GM10266 (cell line): ENCODE data around the gene DMBX1.
A peak's percentile ranks its signal among the peaks of the same experiment; 100 is the strongest.

Experiments
- DNase-seq: peaks from one replicate; pipeline ENCODE4 v3.0.0; 2012; ENCODE audit errors: extremely low spot score
- CTCF ChIP-seq: IDR thresholded peaks from 2 replicates; pipeline ENCODE4 v1.5.1; 2012; ENCODE audit warnings: mild to moderate bottlenecking, low read depth; ENCODE audit not compliant: control insufficient read depth, insufficient read depth; ENCODE audit errors: missing control alignments

Gene DMBX1

GRCh38 chr1:46526691-46527291 is 37.2 kb downstream of the DMBX1 start:
- no peak for DNase-seq
- TF ChIP-seq CTCF = no peak

GRCh38 chr1:46527474-46528296 is 38.0 kb downstream of the DMBX1 start:
- peak; percentile 89 for DNase-seq
- peak; percentile 98 for TF ChIP-seq CTCF

GRCh38 chr1:46528297-46528955 is 38.8 kb downstream of the DMBX1 start:
- DNase-seq = no peak
- TF ChIP-seq CTCF = no peak

- TF ChIP-seq CTCF = no peak
- no peak for DNase-seq
These were observed 39.5 kb downstream of the DMBX1 start for GRCh38 chr1:46529031-46529630.

- no peak for TF ChIP-seq CTCF
- no peak for DNase-seq
These were observed 40.7 kb downstream of the DMBX1 start for GRCh38 chr1:46530311-46530710.

GRCh38 chr1:46530791-46531409 is 41.3 kb downstream of the DMBX1 start:
- DNase-seq = no peak
- no peak for TF ChIP-seq CTCF
